Stimulated activated CD4-positive, alpha-beta T cell treated with anti-CD3 and anti-CD28 coated beads, Interleukin-1b, Interleukin-23, amount 100 ng/mL, for 24 hours (primary cell): ENCODE measurements around the gene MAN1A1.

Source experiments
- DNase-seq, 4 experiments: peaks; one replicate each; pipeline ENCODE4 v3.0.0-alpha.2; 2020; ENCODE audit warnings: low read depth in 4 of 4, low spot score in 1 of 4

MAN1A1 gene

DNA sequence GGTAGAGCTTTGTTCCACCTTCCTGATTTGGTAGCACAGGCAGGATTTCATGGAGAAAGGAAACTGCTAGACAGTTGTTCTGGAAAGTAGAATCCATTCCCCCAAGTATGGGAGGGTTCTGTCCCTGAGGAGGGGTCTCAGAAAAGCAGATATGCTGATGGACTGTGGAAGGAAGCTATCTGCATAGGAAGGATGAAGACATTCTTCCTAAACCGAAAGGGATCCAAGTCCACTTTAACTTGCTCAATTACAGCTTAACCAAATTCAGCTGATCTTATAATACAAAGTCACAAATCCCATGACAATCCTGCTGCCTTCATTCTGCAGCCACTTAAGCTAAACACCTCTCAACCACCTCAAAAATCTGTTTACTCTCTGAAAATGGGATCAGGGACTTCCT lies 2.6 kb downstream of the MAN1A1 start:
- DNase-seq = no peak

DNA sequence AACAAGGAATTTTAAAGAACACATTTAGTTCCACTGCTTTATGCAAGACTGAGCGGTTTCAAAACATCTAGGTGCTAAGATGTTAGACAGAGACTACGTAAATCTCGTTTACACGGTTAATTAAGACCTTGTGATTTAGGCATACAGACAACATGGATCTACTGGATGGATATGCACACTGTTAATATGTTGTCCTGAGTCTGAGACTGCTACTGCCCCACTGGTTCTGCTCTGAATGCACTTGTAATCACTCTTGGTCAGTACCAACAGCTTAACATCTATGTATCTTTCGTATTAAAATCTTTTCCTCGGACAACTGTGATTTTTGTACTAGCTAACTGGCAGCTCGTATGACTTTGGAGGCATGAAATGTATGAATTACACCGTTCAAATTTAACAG lies 3.1 kb downstream of the MAN1A1 start:
- no peak for DNase-seq

DNA sequence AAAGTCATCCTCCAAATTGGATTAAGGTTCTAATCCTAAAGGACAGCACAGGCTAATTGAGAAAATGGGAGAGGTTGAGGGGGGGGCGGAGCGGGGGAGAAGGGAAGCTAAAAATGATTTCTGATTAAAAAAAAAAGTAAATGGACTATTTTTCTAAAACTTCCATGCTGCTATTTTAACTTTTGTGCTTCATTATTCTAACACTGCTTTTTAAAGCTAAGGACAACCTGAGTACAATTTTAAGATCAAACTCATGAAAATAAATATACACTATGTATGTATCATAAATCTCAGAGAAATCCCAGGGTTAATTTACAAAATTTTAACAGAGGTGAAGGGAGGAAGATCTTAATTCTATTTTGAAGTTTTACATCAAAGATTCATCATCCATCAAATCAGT lies 4.4 kb downstream of the MAN1A1 start:
- no peak for DNase-seq

DNA sequence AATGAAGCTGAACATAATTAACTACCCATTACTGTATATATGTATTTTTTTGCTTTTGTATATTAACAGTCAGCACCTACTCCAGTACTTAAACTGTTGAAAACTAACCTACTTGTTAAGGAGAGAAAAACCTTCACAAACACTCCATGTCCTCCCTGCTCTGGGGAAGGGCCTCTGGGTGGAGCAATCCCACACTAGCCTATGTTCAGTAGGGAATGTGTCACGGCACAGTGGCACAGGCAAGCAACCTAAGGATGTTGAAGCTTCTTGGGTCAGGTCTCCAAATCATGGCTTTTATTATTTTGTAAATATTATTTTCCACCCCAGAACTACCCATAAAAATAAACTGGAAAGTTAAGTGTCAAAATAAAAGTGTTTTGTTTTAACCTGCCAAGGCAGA lies 5.3 kb downstream of the MAN1A1 start:
- DNase-seq = no peak

DNA sequence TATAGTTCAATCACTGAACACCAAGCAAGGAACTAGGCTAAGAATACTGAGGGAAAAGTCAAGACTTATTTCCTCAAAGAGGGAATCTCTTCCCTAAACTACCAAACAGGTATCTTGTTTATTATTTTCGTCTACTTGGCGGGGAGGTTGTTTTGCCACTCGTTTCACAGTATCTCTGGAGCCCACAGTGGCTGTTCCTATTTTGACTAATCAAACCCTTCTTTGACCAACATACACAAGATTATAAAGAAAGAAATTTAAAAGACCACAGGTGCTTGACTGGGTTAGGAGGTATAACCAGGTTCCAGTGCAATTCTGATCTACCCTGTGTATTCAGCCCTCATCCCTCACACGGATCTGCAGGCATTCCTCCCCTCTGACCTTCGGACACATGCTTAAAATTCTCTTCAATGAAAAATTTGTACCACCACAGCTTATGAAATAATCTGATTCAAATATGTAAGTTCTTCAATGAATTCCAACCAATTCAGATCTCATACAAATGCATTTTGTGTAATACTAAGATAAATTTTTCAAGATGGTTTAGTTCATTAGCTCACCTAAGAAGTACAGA lies 5.9 kb downstream of the MAN1A1 start:
- DNase-seq = no peak

DNA sequence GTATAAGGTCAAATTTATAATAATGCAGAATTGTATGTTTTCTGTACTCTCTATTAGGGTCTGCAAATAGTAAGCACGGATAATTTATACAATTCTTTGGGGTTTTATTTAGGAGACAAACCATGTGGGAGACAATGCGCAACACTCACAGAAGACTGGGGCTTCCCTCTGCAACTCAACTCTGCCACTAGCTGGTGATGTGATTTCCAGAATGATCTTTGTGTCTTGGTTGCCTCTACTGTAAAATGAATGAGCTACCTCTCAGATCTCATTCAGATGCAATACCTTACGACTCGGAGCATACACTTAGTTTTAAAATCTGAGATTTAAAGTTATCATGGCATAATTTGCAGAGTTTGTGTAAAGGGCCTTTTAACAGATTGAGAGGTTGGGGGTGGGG lies 6.4 kb downstream of the MAN1A1 start:
- no peak for DNase-seq

DNA sequence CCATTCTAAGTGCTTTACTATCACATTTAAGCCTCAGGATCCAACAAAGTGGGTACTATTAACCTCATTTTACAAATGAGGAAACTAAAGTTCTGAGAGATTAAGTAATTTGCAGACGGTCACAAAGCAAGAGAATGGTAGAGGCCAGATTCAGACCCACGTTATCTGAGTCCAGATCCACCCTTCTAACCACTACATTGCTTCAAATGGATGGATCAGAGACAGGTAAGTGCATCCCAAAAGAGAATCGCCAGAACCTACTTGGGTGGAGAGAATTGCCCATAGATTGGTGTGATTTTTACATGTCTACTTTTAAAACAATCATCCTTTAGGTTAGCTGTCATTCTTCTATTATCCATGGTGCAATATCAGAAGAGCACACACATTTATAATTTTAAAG lies 7.1 kb downstream of the MAN1A1 start:
- no peak for DNase-seq

DNA sequence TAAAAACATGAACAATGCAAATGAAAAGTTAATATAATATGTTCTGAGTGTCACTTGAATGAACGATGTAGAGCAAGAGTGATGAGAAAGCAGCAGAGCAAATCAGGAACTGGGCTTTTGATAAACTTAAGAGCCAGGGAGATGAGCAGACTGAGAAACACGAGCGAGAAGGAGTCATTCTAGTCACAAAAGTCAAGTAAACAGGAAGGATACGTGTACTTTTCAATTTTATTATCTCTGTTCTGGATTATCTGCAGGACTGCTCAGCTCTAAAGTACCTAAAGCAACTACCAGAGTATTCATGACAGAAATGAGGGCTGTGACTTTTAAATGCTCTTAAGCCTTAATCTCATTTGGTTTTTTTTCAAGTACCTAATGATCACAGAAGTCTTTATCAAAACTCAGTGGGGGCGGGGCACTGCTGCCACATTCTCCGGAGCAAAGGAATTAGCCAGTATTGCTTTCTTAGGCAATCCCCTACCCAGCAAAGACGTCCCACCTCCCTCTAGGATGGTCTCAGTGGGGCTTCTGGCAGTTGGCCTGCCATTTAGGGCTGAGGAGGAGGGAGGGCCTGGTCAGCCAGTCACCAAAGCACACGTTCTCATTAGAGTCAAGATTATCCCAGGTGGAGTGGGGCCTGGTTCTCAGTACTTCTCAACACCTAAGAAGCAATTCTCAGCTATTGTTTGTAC lies 8.6 kb downstream of the MAN1A1 start:
- DNase-seq = no peak

DNA sequence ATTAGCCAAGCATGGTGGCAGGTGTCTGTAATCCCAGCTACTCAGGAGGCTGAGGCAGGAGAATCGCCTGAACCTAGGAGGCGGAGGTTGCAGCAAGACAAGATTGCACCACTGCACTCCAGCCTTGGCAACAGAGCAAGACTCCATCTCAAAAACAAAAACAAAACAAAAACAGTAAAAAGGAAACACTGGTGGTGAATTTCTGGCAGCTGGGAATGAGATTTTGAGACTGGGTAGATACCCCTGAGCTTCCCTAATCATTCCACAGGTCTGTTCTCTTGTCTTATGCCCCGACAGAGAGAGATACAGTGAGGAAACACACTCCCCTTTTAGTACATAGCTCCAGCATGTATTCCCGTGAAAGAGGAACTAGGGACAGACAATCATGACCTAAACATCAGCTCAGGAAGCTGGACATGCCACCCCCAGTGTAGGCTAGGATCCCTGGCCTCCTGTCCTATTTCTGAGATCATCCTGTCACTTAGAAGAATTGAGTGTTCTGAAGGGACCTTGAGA lies 9.6 kb downstream of the MAN1A1 start:
- DNase-seq = no peak

DNA sequence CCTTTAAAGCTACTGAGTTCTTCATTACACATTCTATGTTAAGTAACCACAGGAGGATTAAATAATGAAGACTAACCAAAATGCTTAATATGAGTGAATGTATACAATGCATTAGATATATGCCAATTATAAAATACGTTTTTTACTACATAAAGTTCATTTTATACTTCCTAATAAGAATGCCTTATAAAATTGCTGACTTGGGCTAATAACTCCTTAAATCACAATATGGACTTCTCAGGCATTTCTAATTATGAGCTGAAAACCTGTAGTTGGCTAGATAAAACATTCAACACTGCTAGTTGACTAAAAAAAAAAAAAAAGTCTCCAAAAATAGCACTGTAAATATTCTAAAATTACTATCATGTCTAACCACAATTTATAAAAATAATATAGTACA lies 11.8 kb downstream of the MAN1A1 start:
- no peak for DNase-seq

DNA sequence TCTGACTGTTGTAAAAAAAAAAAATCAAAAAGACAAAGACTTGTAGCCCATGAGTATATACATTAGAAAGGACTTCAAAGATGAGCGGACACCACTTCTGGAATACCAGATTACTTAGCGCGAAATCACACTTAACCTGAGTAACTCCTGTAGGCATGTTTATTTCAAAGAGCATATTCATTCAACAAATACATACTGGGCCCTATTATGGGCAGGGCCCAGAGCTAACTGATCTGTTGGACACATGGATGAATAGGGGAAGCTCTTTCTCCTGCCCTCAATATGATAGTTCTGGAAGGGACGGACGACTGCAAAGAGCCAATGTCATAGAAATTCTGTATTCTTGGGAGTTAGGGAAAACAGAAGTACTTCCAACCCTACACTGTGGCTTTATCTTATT lies 12.3 kb downstream of the MAN1A1 start:
- DNase-seq = no peak

DNA sequence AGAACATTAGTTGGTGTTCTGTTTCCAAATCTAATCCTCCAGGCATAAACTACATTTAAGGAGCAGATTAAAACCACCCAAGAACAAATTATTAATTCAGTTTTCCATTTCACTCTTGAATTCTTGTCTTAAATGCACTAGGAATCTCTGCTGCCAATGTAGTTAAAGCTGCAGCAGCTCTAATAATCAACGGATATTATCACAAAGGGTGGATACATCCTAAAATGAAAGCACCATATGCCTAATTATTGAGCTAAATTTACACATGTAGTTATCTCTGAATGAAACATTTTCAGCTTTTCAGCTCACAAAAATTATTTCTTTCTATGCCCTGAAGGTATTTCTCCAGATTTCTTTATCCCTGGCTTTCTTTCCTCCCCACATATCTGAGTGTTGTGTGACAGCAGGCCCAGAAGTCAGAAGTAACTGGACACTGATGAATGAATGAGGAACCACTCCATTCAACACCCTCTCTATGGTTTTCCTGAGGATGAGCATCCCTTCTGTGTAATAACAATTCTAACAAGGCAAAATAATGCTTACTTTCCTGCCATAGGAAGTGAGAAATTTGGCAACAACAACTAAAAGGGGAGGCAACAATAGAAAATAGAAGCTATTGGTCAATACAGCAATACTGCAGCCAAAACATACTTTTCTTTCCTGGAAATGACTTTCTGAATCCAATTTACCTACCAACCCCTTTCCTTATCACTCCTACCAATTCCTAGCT lies 14.9 kb downstream of the MAN1A1 start:
- DNase-seq = no peak

DNA sequence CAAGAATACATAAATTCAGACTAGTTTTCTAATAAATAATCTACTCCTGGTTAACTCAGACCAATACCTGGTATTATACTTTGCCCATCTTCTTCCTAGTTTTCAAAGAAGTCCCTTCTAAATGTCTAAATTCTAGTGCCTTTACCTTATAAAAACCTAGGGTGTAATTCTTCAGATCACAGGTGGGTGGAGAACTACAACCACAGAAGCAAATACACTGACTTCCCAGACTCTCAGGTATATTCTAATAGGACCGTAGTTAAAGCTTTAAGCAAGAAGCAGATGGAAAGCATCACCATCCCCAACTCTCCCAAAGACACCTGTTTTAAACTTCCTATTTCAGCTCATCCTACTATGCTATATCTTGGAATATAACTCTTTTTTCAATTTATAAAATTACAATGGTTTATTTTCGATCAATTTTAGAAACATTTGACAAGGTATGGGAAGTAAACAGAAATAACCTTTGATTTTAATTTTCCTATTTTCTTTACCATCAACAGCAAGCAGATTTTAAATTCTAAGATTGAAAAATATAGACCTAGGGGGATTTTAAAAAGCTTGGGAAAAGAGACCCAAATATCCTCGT lies 15.8 kb downstream of the MAN1A1 start:
- no peak for DNase-seq

DNA sequence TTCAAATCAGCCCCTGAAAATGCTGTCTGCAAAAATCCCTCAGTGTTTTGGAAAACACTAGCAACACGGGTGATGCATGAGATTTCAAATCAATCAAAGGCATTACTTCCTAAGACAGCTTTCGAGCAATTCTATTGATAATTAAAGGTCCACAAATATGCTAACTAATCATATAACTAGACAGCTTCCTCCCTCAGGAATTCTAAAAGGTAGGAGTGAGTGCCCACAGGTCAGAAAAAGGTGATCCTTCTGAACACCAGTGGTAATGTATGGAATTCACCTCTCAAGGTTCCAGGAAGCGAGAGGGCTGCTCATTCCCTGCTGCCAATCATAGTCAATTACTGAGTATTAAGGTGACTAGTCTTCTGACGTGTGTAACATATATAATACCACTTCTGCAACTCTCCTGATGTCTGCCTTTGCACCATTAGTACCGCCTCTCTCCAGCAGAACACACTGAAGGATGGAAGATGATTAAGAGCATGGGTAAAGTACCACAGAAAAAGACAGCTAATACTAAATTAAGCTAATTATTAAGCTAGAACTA lies 16.4 kb downstream of the MAN1A1 start:
- no peak for DNase-seq

DNA sequence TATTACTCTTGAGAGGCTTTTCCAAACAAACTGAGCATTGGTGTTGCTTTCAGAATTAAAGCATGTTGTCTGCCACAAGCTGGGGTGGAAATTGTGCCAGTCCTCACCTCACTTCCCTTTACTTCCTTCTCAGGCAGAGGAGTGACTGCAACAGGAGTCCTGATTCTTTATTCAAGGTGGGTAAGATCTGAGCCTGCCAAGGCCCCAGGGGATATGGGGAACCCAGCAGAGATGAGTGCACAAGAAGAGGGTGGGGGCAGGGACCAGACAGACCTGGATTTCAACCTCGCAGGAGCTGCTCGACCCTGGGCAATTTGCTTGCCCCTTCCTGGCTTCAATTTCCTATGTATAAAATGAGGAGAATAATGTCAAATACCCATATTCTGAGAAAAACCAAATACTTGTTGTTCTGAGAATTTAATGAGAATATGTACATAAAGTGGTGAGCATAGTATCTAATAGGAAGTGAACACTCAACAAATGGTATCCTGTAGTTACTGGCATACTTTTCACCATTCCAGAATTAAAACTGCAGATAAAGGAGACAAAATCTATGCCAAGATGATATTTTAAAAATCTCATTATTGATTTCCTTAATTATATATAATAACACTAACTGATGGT lies 17.8 kb downstream of the MAN1A1 start:
- no peak for DNase-seq

DNA sequence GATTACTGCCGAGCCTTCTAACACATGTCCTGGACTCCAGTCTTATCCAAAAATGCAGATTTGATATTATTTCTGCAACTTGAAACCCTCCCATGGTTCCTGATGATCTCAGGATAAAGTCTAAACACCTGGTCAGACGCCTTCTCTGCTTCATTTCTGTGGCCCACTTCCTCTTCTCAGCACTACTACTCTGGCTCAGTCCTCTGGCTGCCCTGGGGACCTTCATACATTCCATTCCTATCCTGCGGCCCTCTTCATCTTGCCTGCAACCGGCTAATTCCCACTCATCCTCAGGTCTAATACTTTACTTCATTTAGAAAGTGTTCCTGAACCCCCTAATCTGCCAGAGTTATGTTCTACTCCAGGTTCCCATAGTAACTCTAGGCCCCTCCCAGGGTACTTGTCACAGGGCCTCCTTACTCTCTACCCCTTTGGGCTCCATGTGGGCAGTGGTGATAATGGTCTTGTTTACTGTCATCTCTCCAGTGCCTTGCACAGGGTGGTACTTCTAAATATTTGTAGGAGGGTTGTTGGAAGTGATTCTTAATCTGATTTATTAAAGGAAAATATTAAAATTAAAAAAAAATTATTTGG lies 18.9 kb downstream of the MAN1A1 start:
- DNase-seq = no peak

DNA sequence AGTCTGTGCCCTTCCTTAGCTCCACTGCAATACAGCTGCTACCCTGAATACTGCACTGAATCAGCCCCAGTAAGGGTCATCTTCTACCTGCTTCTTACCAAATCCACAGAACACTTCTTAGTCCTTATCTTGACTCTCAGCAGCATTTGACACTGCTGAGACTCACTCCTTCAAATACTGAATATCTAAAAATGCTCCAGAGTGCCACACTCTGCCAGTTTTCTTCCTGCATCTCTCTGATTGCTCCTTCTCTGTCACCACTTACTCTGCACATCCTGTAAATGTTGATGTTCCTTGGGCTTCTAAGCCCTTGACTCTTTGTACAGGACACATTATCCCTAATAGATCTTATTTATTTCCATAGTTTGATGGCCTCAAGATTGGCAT lies 19.8 kb downstream of the MAN1A1 start:
- no peak for DNase-seq

DNA sequence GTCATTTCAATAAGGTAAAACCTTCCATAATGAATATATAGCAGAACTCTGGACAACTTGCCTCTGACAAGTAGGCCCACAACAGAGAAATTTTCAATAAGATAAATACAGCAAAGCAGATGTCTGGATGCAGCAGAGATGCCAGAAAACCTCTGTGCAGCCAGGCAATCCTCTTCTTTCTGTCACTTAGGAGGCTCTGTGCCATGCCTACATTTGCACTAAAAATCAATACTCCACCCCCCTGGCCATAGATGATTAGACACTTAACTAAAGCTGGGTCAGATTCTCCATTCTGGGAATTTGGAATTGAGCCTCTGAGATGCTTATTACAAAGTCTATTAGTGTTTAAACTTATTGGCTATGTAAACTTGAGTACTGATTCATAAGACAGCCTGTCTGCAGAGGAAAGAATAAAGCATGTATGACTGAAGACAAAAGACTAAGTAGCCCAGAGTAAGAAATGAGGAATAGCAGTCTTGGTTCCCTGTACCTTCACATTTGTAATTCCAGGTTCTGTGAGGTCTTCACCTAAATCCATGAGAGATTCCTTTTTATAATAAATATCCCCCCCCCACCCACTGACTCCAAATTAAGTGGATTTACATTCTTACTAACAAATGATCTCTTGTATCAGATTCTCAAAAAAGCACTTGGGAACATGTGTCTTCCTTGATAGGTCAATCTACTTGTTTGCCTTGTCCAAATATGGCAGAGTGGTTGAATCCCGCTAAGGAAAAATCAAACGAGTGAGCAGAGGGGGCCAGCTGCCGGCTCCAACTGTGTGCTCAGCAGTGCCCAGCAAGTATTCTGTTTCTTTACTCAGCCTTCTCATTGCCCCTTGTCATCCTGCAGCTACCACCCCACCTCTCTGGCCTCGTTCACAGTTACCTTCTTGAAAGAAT lies 20.4 kb downstream of the MAN1A1 start:
- no peak for DNase-seq

DNA sequence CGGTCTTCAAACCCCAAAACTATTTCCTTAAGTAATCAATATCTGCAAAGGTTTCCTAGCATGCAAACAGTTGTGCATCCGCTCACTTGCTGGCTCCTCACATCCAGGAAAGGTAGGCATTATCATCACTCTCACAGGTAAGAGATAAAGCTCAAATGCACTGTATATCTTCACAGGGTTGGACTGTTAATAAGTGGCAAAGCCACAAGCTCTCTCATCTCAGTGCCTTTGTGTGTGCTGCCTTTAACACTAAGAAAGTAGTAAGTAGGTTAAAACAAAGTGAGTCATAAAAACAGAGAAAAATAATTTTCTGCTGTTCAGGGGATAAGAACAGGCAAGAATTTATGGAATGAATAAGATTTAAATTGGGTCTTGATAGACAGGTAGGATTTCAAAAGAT lies 21.3 kb downstream of the MAN1A1 start:
- DNase-seq = no peak

DNA sequence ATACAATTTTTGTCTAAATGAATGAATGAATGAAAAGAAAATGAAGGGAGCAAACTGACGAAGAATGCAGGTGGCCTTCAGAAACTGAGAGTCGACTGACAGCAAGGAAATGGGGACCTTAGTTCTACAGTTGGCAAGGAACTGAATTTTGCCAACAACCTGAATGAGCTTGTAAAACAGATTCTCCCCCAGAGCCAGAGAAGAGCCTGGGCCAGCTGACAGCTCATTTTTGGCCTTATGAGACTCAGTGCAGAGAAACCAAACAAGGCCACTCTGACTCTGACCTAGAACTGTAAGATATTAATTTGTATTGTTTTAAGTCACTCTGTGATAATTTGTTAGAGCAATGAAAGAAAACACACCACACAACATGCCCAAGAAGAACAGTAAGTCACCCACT lies 21.8 kb downstream of the MAN1A1 start:
- no peak for DNase-seq
